Neural cell (in vitro differentiated cells): ENCODE measurements around the gene RPL9. TPM values are rescaled to one million over a fixed set of nuclear protein-coding genes. Genes with fewer than 3 reads are reported as not detected.
"Not testable (repeated sequence)": the region's sequence is repeated elsewhere in the genome, so short reads cannot be mapped to it uniquely, and the experiment has no call there.

ENCODE experiments used
- H2AFZ ChIP-seq: fragments of 200-600, 300-800 bp; sonication (generic), shearing (Covaris generic); 2 replicates; pipeline ENCODE4 v1.6.0; 2014; ENCODE audit warnings: low read depth, mild to moderate bottlenecking, antibody characterized with exemption, low read length, moderate library complexity
- H3F3A ChIP-seq: fragments of 200-600 bp; shearing (Covaris generic); 2 replicates; pipeline ENCODE4 v1.6.1; 2016; ENCODE audit warnings: mild to moderate bottlenecking, moderate library complexity, mixed read lengths, antibody characterized with exemption, low read length; ENCODE audit not compliant: insufficient read depth, poor library complexity, severe bottlenecking
- H3K27ac ChIP-seq: fragments of 200-600, 300-800 bp; sonication (generic), shearing (Covaris generic); 2 replicates; pipeline ENCODE4 v1.5.1; 2014; ENCODE audit warnings: mild to moderate bottlenecking, low read length, moderate library complexity
- H3K27me3 ChIP-seq: fragments of 300-800, 200-600 bp; sonication (generic), shearing (Covaris generic); 2 replicates; pipeline ENCODE4 v1.6.0; 2014; ENCODE audit warnings: mild to moderate bottlenecking, low read depth, low read length, moderate library complexity; ENCODE audit not compliant: insufficient read depth
- H3K36me3 ChIP-seq: fragments of 300-800, 200-600 bp; sonication (generic), shearing (Covaris generic); 2 replicates; pipeline ENCODE4 v1.5.1; 2014; ENCODE audit warnings: mild to moderate bottlenecking, antibody characterized with exemption, low read length, moderate library complexity; ENCODE audit not compliant: insufficient read depth
- H3K4me2 ChIP-seq: fragments of 300-800, 200-600 bp; sonication (generic), shearing (Covaris generic); 2 replicates; pipeline ENCODE4 v1.6.0; 2014; ENCODE audit warnings: mild to moderate bottlenecking, low read length
- H3K4me3 ChIP-seq: fragments of 300-800, 200-600 bp; sonication (generic), shearing (Covaris generic); 2 replicates; pipeline ENCODE4 v1.5.1; 2014; ENCODE audit warnings: mild to moderate bottlenecking, low read length, moderate library complexity
- H3K79me2 ChIP-seq: fragments of 200-600 bp; shearing (Covaris generic); replicated peaks from 2 replicates; pipeline ENCODE4 v1.6.0; 2014; ENCODE audit warnings: mild to moderate bottlenecking, low read length, moderate library complexity; ENCODE audit not compliant: insufficient read depth
- H3K9ac ChIP-seq: fragments of 300-800, 200-600 bp; sonication (generic), shearing (Covaris generic); 2 replicates; pipeline ENCODE4 v1.6.1; 2016; ENCODE audit warnings: mild to moderate bottlenecking, low read length, mixed read lengths
- H3K9me2 ChIP-seq: fragments of 200-600 bp; shearing (Covaris generic); 2 replicates; pipeline ENCODE4 v1.6.1; 2016; ENCODE audit warnings: mild to moderate bottlenecking, low read length, mixed read lengths; ENCODE audit not compliant: insufficient read depth
- H3K9me3 ChIP-seq: fragments of 200-600, 300-800 bp; sonication (generic), shearing (Covaris generic); 2 replicates; pipeline ENCODE4 v1.6.1; 2016; ENCODE audit warnings: mild to moderate bottlenecking, mixed run types, low read length, moderate library complexity, mixed read lengths
- H4K20me1 ChIP-seq: fragments of 200-600 bp; shearing (Covaris generic); 2 replicates; pipeline ENCODE4 v1.6.1; 2016; ENCODE audit warnings: mild to moderate bottlenecking, mixed run types; ENCODE audit not compliant: insufficient read depth
- CTCF ChIP-seq: fragments of 450-650 bp; IDR thresholded peaks from 2 replicates; pipeline ENCODE4 v1.5.1; 2014; ENCODE audit warnings: antibody characterized with exemption, mild to moderate bottlenecking, moderate library complexity; ENCODE audit not compliant: poor library complexity, severe bottlenecking
- EP300 ChIP-seq: fragments of 450-650 bp; conservative IDR thresholded peaks from 2 replicates; pipeline ENCODE4 v1.6.1; 2014; ENCODE audit warnings: antibody characterized with exemption, mild to moderate bottlenecking, moderate library complexity; ENCODE audit not compliant: poor library complexity, severe bottlenecking
- EZH2 ChIP-seq: fragments of 200-600, 300-800 bp; shearing (Covaris generic), sonication (generic); IDR thresholded peaks from 2 replicates; pipeline ENCODE4 v1.6.1; 2014; ENCODE audit warnings: antibody characterized with exemption, low read length, borderline replicate concordance, mild to moderate bottlenecking; ENCODE audit not compliant: insufficient read depth, poor library complexity, severe bottlenecking
- MXI1 ChIP-seq: fragments of 450-650 bp; conservative IDR thresholded peaks from 2 replicates; pipeline ENCODE4 v1.6.1; 2014; ENCODE audit warnings: antibody characterized with exemption, mild to moderate bottlenecking; ENCODE audit not compliant: poor library complexity, severe bottlenecking
- POLR2AphosphoS5 ChIP-seq: IDR thresholded peaks from 2 replicates; pipeline ENCODE4 v1.6.1; 2012
- RAD21 ChIP-seq: fragments of 450-650 bp; conservative IDR thresholded peaks from 2 replicates; pipeline ENCODE4 v1.6.1; 2014; ENCODE audit warnings: antibody characterized with exemption, mild to moderate bottlenecking, moderate library complexity
- REST ChIP-seq: IDR thresholded peaks from 2 replicates; pipeline ENCODE4 v1.6.1; 2012; ENCODE audit warnings: borderline replicate concordance
- SMC3 ChIP-seq: fragments of 450-650 bp; conservative IDR thresholded peaks from 2 replicates; pipeline ENCODE4 v1.6.1; 2014; ENCODE audit warnings: antibody characterized with exemption, mild to moderate bottlenecking, moderate library complexity; ENCODE audit not compliant: poor library complexity
- TAF1 ChIP-seq: IDR thresholded peaks from 2 replicates; pipeline ENCODE4 v1.6.1; 2012; ENCODE audit warnings: low read depth
- polyA plus RNA-seq: library from polyadenylated mRNA; depleted of rRNA; stranded (reverse); fragments of >200 nt; gene quantifications from 2 replicates; pipeline ENCODE4 v1.2.3, GENCODE V29; 2014

RPL9 gene
- polyA plus RNA-seq, 1 donor from 2014 or later = 5,676 TPM

- Histone ChIP-seq H3F3A (no peaks in the 10 kb centered on the region), H3K9me3 (no peaks in the 10 kb centered on the region), H4K20me1 (no peaks in the 10 kb centered on the region), H3K79me2 (no peaks in the 10 kb centered on the region), H2AFZ (no peak overlapping the region), H3K27ac (no peak overlapping the region), H3K27me3 (no peaks in the 10 kb centered on the region), H3K4me2 (no peak overlapping the region), H3K9ac (no peak overlapping the region), H3K9me2 (no peaks in the 10 kb centered on the region), H3K4me3 (no peak overlapping the region), H3K36me3 (no peaks in the 10 kb centered on the region)
- no peak for TF ChIP-seq MXI1
- no peak for TF ChIP-seq EP300
Observed at GRCh38 chr4:39429476-39430334, 29.0 kb downstream of the RPL9 start.

GRCh38 chr4:39427520-39428114, 31.1 kb downstream of the RPL9 start:
- Histone ChIP-seq H3K79me2 (no peaks in the 10 kb centered on the region), H3K9me3 (no peaks in the 10 kb centered on the region), H3F3A (no peaks in the 10 kb centered on the region), H2AFZ (no peak overlapping the region), H3K4me3 (peak overlapping the region; percentile 23), H3K4me2 (no peak overlapping the region), H3K9ac (peak overlapping the region; percentile 31), H3K27ac (peak overlapping the region; percentile 45), H3K36me3 (no peaks in the 10 kb centered on the region), H4K20me1 (no peaks in the 10 kb centered on the region), H3K9me2 (no peaks in the 10 kb centered on the region), H3K27me3 (no peaks in the 10 kb centered on the region)
- TF ChIP-seq EP300 (peak; percentile 50), RAD21 (no peak)

GRCh38 chr4:39426728-39427127, 32.0 kb downstream of the RPL9 start:
- H3K27me3 ChIP-seq = no peaks in the 10 kb centered on the region
- no peak overlapping the region for H2AFZ ChIP-seq
- no peaks in the 10 kb centered on the region for H3F3A ChIP-seq
- no peaks in the 10 kb centered on the region for H3K9me3 ChIP-seq
- H3K9me2 ChIP-seq = no peaks in the 10 kb centered on the region
- H3K9ac ChIP-seq = no peak overlapping the region
- no peak overlapping the region for H3K27ac ChIP-seq
- H3K4me3 ChIP-seq = no peak overlapping the region
- H3K4me2 ChIP-seq = no peak overlapping the region
- TF ChIP-seq REST = no peak
- no peak for TF ChIP-seq MXI1
- no peak for TF ChIP-seq SMC3
- no peak for TF ChIP-seq TAF1
- TF ChIP-seq POLR2AphosphoS5 = no peak
- TF ChIP-seq EP300 = no peak
- no peak for TF ChIP-seq EZH2
- no peak for TF ChIP-seq RAD21
- no peak for TF ChIP-seq CTCF
- no peaks in the 10 kb centered on the region for H3K79me2 ChIP-seq
- no peaks in the 10 kb centered on the region for H3K36me3 ChIP-seq
- no peaks in the 10 kb centered on the region for H4K20me1 ChIP-seq

- not testable (repeated sequence) for H3K79me2 ChIP-seq
Observed at GRCh38 chr4:39425297-39425696, 33.4 kb downstream of the RPL9 start.

More at GRCh38 chr4:39425297-39425696, 33.4 kb downstream of the RPL9 start:
- not testable (repeated sequence) for H3K9ac ChIP-seq, H3K4me3 ChIP-seq, H3K9me2 ChIP-seq, H3F3A ChIP-seq, H4K20me1 ChIP-seq, H3K27me3 ChIP-seq, H3K4me2 ChIP-seq, H3K9me3 ChIP-seq, H2AFZ ChIP-seq, H3K36me3 ChIP-seq, H3K27ac ChIP-seq
